ENCODE data around the gene WDFY1.

WDFY1 gene

GRCh38 chr2:223957092-223957851 is 12.1 kb upstream of the WDFY1 start, which contains the start of gene MRPL44 (continued):
- TF ChIP-seq ZNF132 (tag by site-specific recombination; IDR thresholded peaks at IDR 0.05; ENCODE audit: borderline replicate concordance) = no peak
- no peak for TF ChIP-seq ZNF548 (tag by site-specific recombination; IDR thresholded peaks at IDR 0.05)
- no peak for TF ChIP-seq HOXC10 (CRISPR knock-in tag; IDR thresholded peaks at IDR 0.05)
- peak; percentile 55 for TF ChIP-seq ZBTB26 (tag by site-specific recombination; optimal IDR thresholded peaks at IDR 0.05)
- TF ChIP-seq ZNF518A (tag by site-specific recombination; conservative IDR thresholded peaks at IDR 0.05; ENCODE audit: low read depth) = peak; percentile 80
- 0 out of 2 replicates have a peak, but pooled peaks have one; percentile 16 for TF ChIP-seq ZNF10 (tag by site-specific recombination; IDR thresholded peaks at IDR 0.05)
- TF ChIP-seq REPIN1 (tag by site-specific recombination; IDR thresholded peaks at IDR 0.05; ENCODE audit: low read depth) = peak; percentile 85; the same call in 1 of the 2 replicates
- no peak for TF ChIP-seq ZNF701 (tag by site-specific recombination; IDR thresholded peaks at IDR 0.05)
- TF ChIP-seq ZNF544 (tag by site-specific recombination; IDR thresholded peaks at IDR 0.05) = no peak
- TF ChIP-seq ZNF148 (tag by site-specific recombination; IDR thresholded peaks at IDR 0.05; ENCODE audit: borderline replicate concordance) = no peak
- TF ChIP-seq GFI1B (tag by site-specific recombination; IDR thresholded peaks at IDR 0.05) = peak; percentile 55; the same call in 1 of the 2 replicates
- 0 out of 2 replicates have a peak, but pooled peaks have one; percentile 37 for TF ChIP-seq ZNF138 (tag by site-specific recombination; IDR thresholded peaks at IDR 0.05; ENCODE audit: borderline replicate concordance)
- TF ChIP-seq ZNF658 (tag by site-specific recombination; IDR thresholded peaks at IDR 0.05) = no peak
- no peak for TF ChIP-seq ZNF157 (tag by site-specific recombination; IDR thresholded peaks at IDR 0.05)
- peak; percentile 60; the same call in 1 of the 2 replicates for TF ChIP-seq MYNN (tag by site-specific recombination; IDR thresholded peaks at IDR 0.05; ENCODE audit: borderline replicate concordance)
- TF ChIP-seq ZSCAN30 (tag by site-specific recombination; IDR thresholded peaks at IDR 0.05) = peak; percentile 93
- 0 out of 2 replicates have a peak, but pooled peaks have one; percentile 40 for TF ChIP-seq ZBTB10 (tag by site-specific recombination; IDR thresholded peaks at IDR 0.05)
- TF ChIP-seq ZNF785 (tag by site-specific recombination; IDR thresholded peaks at IDR 0.05) = no peak
- TF ChIP-seq BCL11A (tag by site-specific recombination; IDR thresholded peaks at IDR 0.05; ENCODE audit: low read depth) = no peak
- peak; percentile 76 for TF ChIP-seq ZNF610 (tag by site-specific recombination; IDR thresholded peaks at IDR 0.05; ENCODE audit: borderline replicate concordance)
- no peak; the same call in 1 of the 2 replicates for TF ChIP-seq SALL2 (tag by site-specific recombination; IDR thresholded peaks at IDR 0.05; ENCODE audit: borderline replicate concordance)
- no peak for TF ChIP-seq ZNF747 (tag by site-specific recombination; IDR thresholded peaks at IDR 0.05)
- peak; percentile 89 for TF ChIP-seq ZBTB7A (tag by site-specific recombination; IDR thresholded peaks at IDR 0.05; ENCODE audit: low read depth)
- TF ChIP-seq ZBTB20 (tag by site-specific recombination; IDR thresholded peaks at IDR 0.05) = peak; percentile 72; the same call in 1 of the 2 replicates
